HFF-Myc (cell line): Measurements from ENCODE around the gene SEMA3B.
"Not testable (repeated sequence)": the region's sequence is repeated elsewhere in the genome, so short reads cannot be mapped to it uniquely, and the experiment has no call there.

ENCODE experiments used
- DNase-seq: peaks from one replicate; pipeline ENCODE4 v3.0.0-alpha.2; 2011; ENCODE audit warnings: low read depth; ENCODE audit errors: extremely low read depth
- H3K4me3 ChIP-seq: replicated peaks from 2 replicates; pipeline ENCODE4 v1.5.1; 2011; ENCODE audit warnings: low read depth, mild to moderate bottlenecking, control low read depth, low read length
- CTCF ChIP-seq: IDR thresholded peaks from 2 replicates; pipeline ENCODE4 v1.5.1; 2012; ENCODE audit warnings: mild to moderate bottlenecking, low read depth, low read length, control low read depth; ENCODE audit errors: missing control alignments

Gene SEMA3B

GRCh38 chr3:50303013-50303815, 34.3 kb downstream of the SEMA3B start, which contains the start of gene HYAL1:
HYAL1 (minus strand) TSS chr3:50303574; CDS start chr3:50302956, 618 bp downstream.
- TF ChIP-seq CTCF: peak; percentile 17
- H3K4me3 ChIP-seq: no peak within 1 kb of the TSS
- no peak for DNase-seq

GRCh38 chr3:50304601-50305000, 35.7 kb downstream of the SEMA3B start:
- H3K4me3 ChIP-seq: no peak overlapping the region
- no peak for TF ChIP-seq CTCF
- DNase-seq: no peak

GRCh38 chr3:50312041-50312440, 43.1 kb downstream of the SEMA3B start:
- H3K4me3 ChIP-seq, DNase-seq: not testable (repeated sequence)

- no peak overlapping the region for H3K4me3 ChIP-seq
- TF ChIP-seq CTCF: no peak
- no peak for DNase-seq
Observed at GRCh38 chr3:50314342-50314741, 45.4 kb downstream of the SEMA3B start.

GRCh38 chr3:50314816-50315215, 45.9 kb downstream of the SEMA3B start:
- TF ChIP-seq CTCF: no peak
- no peak overlapping the region for H3K4me3 ChIP-seq
- DNase-seq: no peak

GRCh38 chr3:50316657-50317242, 47.8 kb downstream of the SEMA3B start:
- DNase-seq: no peak
- H3K4me3 ChIP-seq: no peak overlapping the region
- TF ChIP-seq CTCF: no peak

GRCh38 chr3:50317300-50317699, 48.4 kb downstream of the SEMA3B start:
- no peak overlapping the region for H3K4me3 ChIP-seq

More at GRCh38 chr3:50317300-50317699, 48.4 kb downstream of the SEMA3B start:
- no peak for DNase-seq
- TF ChIP-seq CTCF: no peak
